Stimulated activated CD4-positive, alpha-beta T cell treated with anti-CD3 and anti-CD28 coated beads, Interleukin-2, amount 100 ng/mL, for 24 hours (primary cell): Measurements from ENCODE around the gene SYCE3.
A peak's percentile ranks its signal among the peaks of the same experiment; 100 is the strongest.

ENCODE experiments used
- DNase-seq, 2 donors: peaks; one replicate each; pipeline ENCODE4 v3.0.0-alpha.2; 2020

Gene SYCE3

DNA sequence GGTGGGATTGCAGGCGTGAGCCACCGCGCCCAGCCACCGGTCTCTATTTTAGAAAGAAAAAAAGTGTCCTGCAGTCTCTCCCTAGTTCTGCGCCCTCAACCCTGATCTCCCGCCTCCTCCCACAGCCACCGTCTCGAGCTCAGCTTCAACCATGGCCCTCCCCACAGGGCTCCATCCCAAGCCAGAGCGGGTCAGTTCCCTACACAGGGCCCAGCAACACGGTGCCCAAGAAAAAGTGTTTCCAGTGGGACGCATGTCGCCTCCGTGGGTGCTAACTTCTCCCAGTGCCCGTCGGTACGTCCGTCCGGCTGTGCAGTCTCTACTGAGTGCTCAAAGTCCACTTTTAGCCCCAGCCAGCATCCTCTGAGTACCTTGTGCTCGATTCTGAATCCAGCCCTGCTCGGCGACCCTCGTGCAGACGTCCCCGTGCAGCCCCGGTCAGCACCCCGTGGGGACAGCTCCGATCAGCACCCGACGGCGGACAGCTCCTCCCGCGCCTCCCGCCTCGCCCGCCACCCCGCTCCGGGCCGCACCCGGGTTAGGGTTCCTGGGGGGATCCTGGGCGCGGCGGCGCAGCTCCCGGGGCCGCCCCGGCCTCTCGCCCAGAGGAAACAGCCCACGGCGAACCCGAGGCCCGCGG is 37.2 kb upstream of the SYCE3 start:
- peak; percentile 64 to 69 for DNase-seq

DNA sequence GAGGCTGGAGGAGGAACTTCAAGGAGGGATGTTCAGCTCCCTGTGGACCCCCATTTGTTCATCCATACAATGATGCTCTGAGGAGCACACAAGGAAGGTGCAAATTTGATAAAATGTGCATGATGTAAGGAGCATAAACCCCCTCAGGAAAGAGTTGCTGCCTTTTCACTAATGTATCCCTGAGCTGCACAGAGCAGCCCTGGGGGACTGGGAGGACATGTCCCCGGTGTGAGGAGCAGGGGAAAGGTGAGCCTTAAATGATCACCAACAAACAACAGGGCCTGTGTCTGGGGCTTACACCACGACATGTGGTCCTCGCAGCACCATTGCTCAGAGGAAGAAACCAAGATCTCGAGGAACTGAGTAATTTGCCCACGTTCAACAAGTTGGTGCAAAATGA is 34.4 kb upstream of the SYCE3 start:
- no peak for DNase-seq

DNA sequence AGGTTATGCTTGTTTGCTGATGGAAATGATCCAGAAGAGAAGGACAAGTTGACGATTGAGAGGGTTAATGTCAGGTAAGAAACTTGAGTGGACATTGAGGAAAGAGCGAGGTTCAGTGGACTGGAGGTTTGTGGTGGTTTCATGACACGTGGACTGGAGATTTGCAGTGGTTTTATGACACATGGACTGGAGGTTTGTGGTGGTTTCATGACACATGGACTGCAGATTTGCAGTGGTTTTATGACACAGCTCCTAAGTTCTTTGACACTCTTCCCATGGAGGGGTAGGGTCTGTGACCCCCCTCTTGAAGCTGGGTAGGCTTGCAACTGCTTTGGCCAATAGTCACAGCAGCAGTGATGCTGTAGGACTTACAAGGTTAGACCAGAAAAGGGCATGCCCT is 32.5 kb upstream of the SYCE3 start:
- DNase-seq: no peak

DNA sequence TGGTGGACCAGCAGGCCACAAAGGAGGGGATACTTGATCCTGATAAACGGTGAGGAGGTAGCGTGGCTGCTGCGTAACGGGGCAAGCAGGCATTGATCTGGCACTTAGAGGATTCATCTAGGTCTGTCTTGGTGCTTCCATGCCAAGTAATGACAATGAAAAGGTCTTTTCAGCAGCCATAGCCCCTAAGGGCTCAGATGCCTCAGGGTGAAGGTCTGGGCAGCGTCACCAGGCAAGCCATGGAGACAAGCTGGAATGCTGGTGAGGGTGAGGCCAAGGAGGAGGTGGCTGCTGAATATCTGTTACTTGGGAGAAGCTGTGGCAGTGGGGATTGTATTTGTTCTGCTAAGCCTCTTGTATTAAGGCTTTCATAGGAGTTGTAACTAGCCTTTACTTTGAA is 24.7 kb upstream of the SYCE3 start:
- no peak for DNase-seq

DNA sequence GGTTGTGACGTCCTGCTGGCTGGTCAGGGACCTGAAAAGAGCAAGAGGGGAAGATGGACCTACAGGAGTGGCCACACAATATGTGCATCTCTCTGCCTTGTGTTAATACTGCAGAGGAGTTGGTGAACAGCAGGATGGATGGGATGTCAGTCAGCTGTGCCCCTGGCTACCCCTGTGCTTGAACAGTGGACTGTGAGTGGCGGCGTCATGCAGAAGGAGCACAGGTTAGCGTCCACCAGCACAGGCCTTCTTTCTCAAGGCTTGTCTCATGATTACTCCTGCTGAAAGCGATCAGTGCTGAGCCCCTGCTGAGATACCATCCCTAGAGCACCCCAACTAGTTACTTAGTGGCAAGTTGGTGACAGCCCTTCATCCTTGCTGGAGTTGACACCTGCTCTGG is 23.7 kb upstream of the SYCE3 start:
- DNase-seq: no peak

DNA sequence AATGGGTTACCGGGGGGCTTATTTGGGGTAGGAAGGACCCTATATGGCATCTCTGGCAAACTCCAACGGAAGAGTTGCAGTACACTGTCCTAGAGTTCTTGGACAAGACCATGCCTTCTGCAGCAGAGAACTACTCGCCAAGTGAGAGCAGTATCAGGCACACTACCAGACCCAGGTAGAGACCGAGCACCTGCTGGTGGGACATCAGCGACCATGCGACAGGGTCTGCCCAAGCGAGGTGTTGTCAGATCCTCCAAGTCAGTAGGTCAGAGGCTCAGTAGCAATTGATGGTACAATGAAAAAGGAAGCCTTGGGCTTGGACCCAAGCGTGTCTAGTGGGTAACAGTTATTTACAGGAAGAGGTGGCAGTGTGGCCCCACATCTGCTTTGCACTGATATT is 23.1 kb upstream of the SYCE3 start:
- DNase-seq: no peak

DNA sequence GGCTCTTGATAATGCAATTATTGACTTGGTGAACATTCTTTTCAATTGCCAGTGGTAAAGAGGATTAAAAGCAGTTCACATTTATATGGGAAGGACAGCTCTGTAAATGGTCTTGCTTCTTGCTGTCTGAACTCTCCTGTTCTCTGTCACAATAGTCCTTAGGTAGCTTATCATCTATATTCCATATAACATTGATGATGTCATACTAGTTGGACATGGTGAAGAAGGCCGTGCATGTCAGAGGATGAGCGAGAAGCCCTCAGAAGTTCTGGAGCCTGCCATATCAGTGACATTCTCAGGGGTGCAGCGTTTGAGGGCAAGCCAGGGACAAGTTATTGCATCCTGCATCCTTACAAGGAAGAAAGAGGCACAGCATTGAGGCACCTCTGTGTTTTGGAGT is 22.5 kb upstream of the SYCE3 start:
- DNase-seq: no peak

DNA sequence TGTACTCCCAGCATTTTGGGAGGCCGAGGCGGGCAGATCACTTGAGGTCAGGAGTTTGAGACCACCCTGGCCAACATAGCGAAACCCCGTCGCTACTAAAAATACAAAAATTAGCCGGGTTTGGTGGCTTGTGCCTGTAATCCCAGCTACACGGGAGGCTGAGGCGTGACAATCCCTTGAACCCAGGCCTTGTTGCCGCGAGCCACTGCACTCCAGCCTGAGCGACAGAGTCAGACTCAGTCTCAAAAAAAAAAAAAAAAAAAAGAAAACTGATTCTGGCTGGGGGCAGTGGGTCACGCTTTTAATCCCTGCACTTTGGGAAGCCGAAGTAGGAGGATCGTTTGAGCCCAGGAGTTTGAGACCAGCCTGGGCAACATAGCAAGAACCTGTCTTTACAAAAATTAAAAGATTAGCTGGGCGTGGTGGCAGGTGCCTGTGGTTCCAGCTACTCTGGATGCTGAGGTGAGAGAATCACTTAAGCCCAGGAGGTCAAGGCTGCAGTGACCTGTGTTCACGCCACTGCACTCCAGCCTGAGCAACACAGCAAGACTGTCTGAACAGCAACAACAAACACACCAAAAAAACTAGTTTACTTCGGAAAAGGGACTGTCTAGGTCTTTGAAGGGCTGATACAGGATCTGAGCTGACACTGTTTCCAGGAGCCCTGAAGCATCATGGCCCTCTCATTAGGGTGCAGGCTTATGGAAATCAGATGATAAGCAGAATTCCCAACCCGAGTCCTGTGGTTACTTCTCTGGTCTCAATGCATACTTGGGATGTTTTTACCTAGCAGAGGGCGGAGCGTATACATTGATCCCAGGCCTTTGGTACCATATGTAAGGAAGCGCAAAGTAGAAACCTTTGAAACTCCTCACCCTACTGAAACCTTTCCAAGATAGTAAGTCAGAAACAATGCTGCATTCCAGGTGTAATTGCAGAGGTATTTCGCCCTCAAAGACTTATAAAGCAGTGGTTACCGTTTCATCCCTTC is 21.7 kb upstream of the SYCE3 start:
- no peak for DNase-seq

DNA sequence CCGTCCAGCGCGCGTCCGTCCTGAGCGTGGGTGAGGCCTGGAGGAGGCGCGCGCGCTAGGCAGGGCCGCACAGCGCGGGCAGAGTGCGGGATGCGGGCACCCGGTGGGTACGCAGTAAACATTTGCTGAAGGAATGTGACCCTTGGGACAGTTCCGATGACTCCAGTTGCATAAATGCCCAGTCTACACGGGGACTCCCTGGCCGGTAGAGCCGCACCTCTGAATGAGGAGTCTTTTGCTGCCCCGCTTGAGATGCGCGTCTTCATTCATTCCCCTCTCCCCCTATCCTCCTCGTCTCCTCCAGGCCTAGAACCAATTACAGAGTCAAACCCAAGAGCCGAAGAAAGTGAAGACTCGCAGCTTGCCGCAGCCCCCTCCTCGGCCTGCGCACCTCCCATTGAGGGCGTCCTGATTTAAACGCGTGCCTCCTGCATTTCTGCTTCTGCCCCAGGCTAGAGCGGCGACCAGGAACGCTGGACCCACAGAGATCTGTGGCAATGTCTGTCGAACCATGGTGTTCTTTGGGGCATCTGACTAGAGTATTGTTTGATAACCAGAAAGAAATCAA is 20.7 kb upstream of the SYCE3 start:
- DNase-seq: no peak

DNA sequence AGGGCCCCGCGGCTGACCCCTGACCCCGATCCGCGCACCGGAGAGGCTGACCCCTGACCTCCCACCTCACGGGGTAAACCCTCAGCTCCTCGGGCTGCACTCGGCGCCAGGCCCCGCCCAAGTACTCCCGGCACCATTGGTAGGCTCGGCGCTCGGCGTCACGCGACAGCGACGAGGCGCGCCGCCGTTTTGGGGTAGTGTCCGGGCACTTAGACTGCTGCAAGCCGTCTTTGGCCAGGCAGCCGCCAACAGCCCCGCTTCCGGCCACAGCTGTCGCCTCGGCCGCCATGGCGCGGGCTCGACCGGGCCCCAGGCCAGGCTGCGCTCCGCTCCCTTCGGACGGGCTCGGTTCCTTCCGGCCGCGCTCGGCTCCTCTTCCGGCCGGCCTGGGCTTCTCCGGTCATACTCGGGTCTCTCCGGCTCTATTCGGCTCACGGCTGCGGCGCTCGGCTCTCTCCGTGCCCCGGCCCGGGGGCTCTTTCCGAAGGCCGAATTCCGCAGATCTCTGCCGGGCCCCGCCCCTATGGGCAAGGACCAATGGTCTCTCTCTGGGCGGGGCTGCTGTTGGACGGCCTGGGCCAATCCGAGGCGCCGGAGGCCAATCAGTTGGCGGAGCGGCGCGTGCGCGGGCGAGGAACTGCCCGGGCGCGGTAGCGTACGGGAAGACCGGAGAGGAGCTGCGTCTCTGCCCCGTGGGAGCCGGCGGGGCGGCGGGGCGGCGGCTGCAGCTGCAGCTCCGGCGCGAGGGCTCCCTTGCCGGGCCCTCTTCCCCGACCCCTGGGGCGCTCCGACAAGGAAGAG is 20.0 kb upstream of the SYCE3 start, which contains the start of gene CHKB:
Gene CHKB (minus strand): TSS at position 357 of the 801 bp plus-strand sequence. CDS start 68 bp downstream, at position 289.
- DNase-seq: peak; percentile 99

DNA sequence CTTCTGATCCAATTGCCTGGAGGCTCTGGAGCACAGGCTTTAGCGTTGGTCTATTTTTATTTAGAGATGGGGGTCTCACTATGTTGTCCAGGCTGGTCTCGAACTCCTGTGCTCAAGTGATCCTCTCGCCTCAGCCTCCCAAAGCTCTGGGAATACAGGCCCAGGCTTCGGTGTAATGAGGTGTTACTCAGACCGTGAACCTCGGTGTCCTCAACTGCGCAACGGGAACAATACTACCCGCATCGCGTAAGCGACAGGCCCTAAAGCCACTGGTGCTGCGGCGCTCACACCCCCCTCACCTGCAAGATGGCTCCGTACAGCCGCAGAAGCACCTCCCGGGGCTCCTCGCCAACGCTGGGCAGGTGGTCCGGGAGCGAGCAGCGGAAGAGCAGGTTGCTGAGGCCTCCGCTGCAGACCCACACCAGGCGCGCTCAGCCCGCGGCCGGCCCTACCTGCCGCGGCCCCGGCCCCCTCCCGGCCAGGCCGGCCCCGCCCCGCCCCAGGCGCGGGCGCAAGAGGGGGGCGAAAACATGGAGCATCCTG is 19.3 kb upstream of the SYCE3 start:
- peak in 1 of 2 donors; percentile 45 for DNase-seq

DNA sequence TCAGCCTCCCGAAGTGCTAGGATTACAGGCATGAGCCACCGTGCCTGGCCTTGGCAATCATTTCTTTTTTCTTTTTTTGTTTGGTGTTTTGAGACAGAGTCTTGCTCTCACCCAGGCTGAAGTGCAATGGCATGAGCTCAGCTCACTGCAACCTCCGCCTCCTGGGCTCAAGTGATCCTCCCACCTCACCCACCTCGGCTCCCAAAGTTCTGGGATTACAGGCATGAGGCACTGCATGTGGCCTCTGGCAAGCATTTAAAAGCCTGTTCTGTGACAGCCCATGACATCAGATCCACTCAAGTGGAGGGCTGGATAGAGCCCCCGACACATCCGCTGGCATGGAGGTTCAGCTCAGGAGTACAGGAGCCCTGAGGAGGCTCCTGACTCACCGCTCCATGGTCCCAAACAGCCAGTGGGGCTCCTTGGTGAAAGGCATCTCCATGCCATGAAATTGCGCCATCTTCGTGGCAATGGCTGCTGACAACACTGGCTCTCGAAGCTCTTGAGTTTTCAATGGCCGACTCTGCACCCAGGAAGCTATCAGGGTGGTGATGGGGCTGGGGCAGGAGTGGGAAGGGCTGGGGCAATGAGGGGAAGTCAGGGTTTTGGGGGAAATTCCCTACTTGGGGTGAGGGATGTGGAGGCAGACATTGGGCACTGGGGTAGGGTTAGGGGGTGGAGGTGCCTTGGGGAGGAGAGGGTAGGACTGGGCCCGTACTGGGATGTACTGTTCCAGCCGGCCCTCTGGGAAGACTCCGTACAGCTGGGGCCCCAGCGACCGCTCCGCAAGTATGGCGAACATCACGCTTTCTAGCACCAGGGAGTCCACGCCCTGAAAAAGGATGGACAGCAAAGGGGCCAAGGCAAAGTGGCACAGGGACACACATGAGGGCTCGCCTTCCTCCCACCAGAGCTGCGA is 18.6 kb upstream of the SYCE3 start:
- no peak for DNase-seq

DNA sequence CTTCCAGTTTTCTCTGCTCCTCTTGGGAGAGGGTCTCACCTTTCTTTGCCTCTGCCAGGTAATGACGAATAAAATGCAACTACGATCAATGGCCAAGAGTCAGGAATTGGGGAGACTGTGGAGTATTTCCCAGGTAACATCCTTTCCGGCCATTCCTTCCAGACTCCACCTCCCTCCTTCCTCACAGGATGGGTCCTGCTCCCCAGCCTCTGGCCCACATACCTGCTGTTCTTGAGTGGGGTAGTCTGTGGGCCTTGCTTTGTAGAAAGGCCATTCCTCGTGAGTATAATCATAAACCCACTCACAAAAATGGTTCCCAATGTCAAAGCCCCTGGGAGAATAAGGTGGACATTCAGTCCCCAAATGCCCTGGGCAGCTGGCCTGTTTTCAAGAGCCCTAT is 17.0 kb upstream of the SYCE3 start:
- no peak for DNase-seq

DNA sequence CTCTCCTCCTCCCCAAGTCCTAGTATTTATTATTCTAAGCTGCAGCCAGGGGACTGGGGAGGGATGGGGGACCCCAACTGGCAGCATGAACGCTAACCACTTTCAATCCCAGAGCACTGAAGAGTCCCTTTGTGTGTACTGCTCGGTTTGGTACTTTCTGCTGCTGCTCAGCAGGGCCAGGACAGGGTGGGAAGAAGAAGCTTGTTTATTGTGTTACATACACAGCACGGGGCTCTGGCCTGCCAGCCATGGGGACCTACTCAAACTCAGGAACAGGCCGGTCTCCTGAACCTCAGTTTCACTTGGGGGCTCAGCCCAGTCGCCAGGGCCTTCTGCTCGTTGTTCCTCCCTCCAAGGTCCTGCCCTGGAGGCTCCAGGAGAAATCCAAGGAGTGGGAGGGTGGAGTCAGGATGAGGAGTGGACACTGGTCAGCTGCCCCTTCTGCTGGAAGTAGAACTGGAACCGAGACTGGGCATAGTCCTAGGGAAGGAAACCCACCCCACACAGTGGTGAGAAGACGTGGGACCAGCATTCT is 16.1 kb upstream of the SYCE3 start:
- DNase-seq: no peak

DNA sequence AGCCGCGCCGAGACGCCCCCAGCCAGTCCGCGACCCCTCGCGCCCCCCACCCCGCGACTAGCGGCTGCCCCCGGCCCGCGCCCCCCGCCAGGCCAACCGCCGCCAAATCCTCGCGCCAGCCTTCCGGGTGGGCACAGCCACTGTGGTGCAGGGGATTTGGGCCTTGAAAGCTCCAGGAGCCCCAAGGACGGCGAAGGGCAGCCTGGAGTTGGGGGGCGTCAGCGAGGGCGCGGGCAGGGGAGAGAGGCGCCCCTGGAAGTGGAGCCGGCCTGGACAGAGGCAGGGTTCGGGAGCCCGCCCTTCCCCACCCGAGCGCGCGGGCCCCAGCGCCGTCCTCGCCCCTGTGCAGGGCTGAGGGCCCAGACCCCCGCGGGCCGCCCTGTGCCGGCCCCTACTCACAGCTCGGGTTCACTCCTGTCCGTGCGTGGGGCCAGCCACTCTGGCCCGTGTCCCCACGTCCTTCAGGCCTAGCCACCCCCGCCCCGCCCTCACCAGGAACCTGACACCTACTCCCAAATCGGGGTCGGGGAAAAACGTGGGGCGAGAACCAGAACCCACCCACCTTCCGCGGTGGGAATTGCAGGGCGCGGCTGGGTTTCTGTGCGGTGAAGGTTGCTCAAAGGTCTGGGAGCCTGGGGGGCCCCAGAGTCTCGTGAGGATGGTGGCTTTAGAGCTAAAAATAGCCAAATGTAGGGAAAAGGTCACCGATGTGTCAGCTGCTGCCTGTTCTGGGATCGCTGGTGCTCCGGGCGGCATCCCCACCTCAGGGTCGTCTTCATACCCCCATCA is 15.5 kb upstream of the SYCE3 start, which contains the start of gene CPT1B:
Gene CPT1B (minus strand): TSS at position 441 of the 789 bp plus-strand sequence. CDS start 512 bp downstream, outside the sequence.
- DNase-seq: no peak

DNA sequence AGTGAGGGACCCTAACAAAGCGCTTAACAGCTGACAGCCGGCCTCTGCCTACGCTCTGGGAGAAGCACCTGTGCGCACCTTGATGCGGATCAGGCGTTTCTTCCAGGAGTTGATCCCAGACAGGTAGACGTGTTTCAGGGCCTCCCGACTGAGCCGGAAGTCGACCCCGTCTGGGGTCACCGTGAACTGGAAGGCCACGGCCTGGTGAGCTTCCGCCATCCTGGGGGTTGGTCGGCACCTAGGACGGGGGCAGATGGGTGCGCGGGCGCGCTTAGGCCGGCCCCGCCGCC is 14.9 kb upstream of the SYCE3 start:
- DNase-seq: no peak

DNA sequence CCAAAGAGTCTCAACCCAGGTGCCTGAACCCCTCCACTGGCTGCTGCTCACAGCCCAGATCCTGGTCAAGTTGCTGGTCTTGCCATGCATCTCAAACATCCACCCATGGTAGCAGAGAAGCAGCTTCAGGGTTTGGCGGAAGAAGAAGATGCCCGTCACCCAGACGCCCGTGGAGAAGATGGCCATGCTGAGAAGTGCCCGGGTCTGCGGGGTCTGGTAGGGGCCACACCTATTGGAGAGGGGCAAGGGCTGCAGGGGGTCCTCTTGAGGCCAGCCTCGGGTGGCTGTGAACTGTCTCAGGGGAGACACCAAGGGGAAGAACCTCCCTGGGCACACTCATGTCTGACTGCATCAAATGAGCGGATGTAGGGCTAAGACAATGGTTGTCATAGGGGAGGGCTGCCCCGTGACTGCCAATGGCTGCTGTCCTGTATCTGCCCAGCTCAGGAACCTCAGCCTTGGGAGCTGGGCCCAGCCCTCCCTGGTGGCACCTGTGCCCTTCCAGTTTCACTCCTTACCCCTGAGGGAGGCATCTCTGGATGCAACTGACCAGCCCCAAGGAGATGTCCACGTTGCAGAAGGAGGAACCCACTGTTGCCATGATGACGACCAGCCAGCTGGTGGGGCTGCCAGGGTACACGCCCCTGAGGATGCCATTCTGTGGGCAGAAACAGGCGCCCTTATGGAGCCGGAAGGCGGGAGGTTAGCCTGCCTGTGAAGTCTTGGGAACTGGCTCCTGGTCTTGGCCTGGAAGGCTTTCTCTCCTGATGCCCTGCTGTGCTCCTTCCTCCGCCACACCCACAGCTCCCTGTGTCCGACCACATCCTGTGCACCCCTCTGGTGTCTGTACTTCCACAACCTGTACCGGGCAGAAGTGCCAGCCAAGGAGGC is 14.3 kb upstream of the SYCE3 start:
- no peak for DNase-seq

DNA sequence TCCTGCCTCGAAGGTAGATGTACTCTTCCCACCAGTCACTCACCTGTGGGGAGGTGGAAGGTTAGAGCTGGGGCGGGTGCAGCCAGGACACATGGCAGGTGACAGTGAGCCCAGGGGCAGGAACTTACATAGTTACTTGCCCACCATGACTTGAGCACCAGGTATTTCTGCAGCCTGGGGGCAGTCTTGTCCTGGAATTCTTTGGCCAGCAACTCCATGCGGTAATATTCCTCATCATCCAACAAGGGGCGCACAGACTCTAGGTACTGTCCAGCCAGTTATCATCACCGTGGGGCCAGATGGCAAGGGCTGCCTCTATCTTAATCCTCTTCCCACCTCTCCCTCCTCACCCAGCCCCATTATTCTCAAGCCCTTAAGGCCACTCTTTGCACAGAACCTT is 13.4 kb upstream of the SYCE3 start:
- DNase-seq: no peak

DNA sequence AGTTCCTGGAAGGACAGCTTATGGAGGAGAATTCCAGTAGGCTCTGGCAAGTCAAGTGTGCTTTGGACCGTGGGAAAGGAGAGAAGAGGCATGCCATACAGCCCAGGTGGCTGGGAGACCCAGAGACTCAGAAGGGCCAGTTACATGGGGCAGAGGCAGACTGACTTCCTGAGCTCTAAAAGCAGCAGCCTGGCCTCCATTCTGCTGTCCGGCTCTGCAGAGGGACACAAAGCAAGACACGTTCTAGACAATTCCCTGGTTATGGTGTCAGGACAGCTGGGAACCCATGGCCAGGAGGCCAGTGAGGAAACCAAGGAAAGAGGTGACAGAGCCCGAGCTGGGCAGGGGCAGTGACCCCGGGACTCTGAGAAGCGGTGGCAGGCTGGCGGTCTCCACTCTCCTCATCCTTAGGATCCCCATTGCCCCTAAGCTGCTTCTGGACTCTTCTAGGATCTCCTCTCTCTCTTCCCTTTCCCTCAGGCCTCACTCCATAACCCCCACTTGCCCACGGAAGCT is 12.8 kb upstream of the SYCE3 start:
- DNase-seq: no peak
